Measurements from ENCODE around the gene UNC5A.

DNA sequence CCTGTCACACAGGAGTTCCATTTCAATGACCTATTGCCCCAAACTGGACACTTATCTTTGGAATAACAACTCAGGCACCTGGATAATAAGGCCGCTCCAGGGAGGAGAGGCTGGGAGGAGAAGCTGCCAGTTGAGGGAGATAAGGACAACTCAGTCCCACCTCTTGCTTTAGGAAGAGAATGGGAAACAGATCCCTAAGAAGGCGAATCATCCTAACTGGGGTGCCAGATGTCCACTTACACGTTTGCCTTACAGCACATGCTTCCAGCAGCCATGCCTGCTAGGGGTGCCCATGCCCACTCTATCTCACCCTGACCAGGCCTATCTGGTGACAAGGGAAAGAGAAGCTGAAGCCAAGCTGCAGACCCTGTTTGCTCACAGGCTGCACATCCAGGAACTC, 82.3 kb downstream of the UNC5A start:
- TF ChIP-seq, protein P1, sequence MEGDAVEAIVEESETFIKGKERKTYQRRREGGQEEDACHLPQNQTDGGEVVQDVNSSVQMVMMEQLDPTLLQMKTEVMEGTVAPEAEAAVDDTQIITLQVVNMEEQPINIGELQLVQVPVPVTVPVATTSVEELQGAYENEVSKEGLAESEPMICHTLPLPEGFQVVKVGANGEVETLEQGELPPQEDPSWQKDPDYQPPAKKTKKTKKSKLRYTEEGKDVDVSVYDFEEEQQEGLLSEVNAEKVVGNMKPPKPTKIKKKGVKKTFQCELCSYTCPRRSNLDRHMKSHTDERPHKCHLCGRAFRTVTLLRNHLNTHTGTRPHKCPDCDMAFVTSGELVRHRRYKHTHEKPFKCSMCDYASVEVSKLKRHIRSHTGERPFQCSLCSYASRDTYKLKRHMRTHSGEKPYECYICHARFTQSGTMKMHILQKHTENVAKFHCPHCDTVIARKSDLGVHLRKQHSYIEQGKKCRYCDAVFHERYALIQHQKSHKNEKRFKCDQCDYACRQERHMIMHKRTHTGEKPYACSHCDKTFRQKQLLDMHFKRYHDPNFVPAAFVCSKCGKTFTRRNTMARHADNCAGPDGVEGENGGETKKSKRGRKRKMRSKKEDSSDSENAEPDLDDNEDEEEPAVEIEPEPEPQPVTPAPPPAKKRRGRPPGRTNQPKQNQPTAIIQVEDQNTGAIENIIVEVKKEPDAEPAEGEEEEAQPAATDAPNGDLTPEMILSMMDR (conservative IDR thresholded peaks at IDR 0.05): no peak
- no peak for TF ChIP-seq ZFX (IDR thresholded peaks at IDR 0.05)

Data from C4-2B (cell line).